ENCODE results near the gene CABLES1.

- TF ChIP-seq, protein P1, sequence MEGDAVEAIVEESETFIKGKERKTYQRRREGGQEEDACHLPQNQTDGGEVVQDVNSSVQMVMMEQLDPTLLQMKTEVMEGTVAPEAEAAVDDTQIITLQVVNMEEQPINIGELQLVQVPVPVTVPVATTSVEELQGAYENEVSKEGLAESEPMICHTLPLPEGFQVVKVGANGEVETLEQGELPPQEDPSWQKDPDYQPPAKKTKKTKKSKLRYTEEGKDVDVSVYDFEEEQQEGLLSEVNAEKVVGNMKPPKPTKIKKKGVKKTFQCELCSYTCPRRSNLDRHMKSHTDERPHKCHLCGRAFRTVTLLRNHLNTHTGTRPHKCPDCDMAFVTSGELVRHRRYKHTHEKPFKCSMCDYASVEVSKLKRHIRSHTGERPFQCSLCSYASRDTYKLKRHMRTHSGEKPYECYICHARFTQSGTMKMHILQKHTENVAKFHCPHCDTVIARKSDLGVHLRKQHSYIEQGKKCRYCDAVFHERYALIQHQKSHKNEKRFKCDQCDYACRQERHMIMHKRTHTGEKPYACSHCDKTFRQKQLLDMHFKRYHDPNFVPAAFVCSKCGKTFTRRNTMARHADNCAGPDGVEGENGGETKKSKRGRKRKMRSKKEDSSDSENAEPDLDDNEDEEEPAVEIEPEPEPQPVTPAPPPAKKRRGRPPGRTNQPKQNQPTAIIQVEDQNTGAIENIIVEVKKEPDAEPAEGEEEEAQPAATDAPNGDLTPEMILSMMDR (IDR thresholded peaks at IDR 0.05; ENCODE audit: borderline replicate concordance, extremely low read depth, low read length, poor library complexity, severe bottlenecking): no peak
- no peak for TF ChIP-seq EZH2 (IDR thresholded peaks at IDR 0.05; ENCODE audit: borderline replicate concordance, low read depth, low read length, severe bottlenecking)
Observed at GRCh38 chr18:23203891-23204432, 68.7 kb downstream of the CABLES1 start.
